HG03520 (cell line): ENCODE measurements around the gene USP28.
A peak's percentile ranks its signal among the peaks of the same experiment; 100 is the strongest.
"Not testable (repeated sequence)": the region's sequence is repeated elsewhere in the genome, so short reads cannot be mapped to it uniquely, and the experiment has no call there.

Experiments
- ATAC-seq: cut with Tn5 transposase; IDR thresholded peaks from one replicate; pipeline ENCODE4 v1.9.1; 2021; ENCODE audit warnings: mild to moderate bottlenecking, moderate library complexity; ENCODE audit not compliant: unreplicated experiment

USP28 gene, protein sequence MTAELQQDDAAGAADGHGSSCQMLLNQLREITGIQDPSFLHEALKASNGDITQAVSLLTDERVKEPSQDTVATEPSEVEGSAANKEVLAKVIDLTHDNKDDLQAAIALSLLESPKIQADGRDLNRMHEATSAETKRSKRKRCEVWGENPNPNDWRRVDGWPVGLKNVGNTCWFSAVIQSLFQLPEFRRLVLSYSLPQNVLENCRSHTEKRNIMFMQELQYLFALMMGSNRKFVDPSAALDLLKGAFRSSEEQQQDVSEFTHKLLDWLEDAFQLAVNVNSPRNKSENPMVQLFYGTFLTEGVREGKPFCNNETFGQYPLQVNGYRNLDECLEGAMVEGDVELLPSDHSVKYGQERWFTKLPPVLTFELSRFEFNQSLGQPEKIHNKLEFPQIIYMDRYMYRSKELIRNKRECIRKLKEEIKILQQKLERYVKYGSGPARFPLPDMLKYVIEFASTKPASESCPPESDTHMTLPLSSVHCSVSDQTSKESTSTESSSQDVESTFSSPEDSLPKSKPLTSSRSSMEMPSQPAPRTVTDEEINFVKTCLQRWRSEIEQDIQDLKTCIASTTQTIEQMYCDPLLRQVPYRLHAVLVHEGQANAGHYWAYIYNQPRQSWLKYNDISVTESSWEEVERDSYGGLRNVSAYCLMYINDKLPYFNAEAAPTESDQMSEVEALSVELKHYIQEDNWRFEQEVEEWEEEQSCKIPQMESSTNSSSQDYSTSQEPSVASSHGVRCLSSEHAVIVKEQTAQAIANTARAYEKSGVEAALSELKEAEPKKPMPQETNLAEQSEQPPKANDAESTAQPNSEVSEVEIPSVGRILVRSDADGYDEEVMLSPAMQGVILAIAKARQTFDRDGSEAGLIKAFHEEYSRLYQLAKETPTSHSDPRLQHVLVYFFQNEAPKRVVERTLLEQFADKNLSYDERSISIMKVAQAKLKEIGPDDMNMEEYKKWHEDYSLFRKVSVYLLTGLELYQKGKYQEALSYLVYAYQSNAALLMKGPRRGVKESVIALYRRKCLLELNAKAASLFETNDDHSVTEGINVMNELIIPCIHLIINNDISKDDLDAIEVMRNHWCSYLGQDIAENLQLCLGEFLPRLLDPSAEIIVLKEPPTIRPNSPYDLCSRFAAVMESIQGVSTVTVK

DNA sequence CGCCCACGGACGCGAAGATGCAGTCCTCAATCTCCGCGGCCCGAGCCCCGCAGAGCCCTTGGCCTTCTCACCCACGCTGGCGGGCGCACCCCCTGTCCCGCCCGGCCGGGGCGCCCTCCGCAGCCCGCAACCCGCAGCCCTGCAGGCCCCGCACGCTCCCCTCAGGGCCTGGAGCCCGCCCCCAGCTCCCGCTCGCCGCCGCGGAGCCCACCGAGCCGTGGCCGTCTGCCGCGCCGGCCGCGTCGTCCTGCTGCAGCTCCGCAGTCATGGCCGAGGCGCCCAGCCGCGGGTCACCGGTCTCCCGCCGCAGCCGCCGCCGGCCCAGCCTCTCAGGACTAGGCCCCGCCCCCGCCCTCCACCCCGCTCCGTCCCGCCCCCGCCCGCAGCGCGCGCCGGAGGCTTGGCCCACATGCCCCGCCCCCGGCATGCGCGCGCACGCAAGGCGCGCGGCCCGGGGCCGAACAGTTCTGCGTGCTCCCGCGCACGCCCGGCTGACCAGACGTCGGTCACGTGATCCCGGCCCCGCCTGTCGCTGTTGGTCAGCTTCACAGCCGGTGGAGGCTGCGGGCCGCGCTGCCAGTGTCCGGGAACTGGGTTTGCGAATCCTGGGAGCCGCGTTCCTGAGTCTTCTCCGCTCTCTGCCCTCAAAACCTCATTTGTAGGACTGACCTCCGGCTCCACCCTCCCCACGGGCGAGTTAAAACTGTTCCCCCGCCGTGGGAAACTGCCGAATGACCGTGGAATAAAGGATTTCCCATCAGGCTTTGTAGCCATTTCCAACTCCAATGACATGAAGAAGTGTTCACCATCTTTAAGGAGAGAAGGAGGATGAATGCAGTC lies at the start of gene USP28:
USP28 (minus strand) TSS at position 339 of the 840 bp plus-strand sequence; CDS start at position 268, 71 bp downstream.
- ATAC-seq = peak; percentile 79

DNA sequence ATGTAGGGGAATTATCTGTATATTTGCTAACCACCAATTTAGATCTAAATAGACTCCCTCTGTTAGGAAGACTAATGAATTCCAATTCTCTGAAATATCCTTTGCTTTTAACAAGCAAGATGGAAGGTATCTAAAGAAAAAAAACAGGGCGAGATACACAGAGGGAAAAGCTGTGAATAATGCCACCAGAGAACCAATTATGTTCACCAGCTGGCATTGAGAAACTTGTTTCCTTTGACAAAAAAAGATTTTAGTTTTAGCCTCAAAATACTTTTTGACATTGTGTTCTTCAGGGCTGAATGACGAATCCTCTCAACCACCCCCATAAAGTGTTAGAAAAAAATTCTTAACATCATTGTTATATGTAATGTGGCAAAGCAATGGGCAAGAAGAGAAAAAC lies 48.2 kb upstream of the USP28 start:
- no peak for ATAC-seq

DNA sequence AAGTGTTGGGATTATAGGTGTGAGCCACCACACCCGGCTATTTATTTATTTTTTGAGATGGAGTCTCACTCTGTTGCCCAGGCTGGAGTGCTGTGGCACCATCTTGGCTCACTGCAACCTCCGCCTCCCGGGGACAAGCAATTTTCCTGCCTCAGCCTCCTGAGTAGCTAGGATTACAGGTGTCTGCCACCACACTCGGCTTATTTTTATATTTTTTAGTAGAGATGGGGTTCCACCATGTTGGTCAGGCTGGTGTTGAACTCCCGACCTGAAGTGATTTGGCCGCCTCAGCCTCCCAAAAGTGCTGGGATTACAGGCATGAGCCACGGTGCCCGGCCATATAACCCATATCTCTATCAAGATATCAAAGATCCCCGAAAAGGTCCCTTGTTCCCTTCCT lies 36.1 kb upstream of the USP28 start:
- not testable (repeated sequence) for ATAC-seq

DNA sequence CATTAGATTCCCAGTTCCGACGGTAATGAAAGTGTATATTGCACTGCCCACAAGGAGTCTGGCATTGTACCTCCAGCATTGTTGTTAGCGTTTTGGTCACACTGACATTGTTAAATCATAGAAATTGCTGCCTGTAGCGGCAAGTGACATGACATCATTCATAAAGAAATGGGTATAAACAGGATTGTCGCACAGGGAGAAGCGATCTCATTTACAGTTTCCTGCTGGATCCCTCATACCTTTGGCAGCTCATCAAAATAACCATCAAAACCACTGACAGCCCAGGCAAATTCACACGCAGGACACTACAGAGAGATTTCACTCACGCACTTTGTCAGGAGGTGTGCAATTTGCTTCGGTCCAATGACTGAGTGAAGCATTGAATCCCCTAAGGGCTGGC lies 32.7 kb upstream of the USP28 start:
- ATAC-seq = no peak

DNA sequence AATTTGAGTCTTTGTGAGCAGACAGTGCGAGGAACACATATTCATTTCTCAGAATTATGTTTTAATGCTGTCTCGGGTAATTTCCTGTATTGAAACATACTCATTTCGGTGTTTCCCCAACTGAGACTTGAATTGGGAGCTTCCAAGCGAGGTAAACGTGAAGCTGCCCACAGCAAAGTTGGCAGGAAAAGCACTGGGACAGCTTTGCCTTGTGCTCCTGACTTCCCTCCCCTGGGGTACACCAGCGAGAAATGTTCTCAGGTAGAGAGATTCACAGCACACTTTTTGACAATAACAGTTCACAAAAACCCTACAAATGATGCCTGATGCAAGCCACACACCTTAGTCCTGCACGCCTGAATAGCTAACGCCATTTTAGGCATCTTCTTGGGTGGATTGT lies 32.3 kb upstream of the USP28 start:
- no peak for ATAC-seq

DNA sequence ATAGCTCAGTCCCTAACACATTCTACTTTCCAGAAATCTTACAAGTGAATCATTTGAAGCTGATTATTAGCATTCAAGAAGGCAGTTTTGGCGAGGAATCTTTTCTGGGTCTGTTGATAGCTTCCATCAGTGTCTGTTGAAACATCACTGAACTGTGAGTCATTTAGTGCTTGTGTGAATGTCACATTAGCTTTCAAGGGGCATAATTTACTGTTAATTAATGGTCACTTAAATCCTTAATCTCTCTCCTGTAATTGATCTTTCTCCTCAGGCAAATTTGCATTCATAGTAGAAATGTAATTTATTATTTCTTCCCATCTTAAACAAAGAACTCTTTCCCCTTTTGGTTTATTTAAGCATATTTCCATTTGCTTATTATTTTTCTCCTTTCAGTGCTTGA lies 31.8 kb upstream of the USP28 start:
- ATAC-seq = no peak

DNA sequence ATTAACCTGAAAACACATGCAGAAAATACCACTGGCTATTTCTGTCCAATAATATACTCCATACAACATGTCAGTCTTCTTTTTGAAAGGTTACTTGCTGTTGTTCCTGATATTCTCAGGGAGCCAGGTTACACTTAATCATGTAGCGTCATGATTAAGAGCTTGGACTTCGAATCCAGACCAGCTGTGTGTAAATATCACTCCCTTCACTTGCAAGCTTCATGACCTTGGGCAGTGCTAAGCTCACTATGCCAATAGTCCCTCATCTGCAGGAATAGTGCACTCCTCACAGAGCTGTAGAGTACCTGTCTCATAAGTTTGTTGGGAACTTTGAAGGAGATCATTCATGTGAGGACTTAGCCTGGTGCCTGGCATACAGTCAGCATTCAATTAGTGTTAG lies 31.1 kb upstream of the USP28 start:
- no peak for ATAC-seq

DNA sequence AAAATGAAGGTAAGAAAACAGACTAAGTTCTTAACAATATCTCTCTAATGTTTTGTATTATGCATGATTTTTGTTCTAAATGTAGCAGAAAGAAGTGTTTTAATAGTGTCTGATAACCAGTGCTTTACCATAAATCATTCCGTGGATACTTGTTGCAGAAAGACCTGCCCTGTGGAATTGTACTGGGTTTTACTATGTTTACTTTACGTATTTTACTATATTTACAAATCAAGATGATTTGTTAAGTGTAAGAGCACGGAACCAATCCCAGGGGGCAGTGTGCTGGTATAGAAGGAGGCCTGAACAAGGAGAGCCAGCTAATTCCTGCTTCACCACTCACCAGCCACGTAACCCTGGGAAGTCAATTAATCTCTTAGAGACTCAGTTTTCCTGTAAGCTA lies 30.7 kb upstream of the USP28 start:
- no peak for ATAC-seq

DNA sequence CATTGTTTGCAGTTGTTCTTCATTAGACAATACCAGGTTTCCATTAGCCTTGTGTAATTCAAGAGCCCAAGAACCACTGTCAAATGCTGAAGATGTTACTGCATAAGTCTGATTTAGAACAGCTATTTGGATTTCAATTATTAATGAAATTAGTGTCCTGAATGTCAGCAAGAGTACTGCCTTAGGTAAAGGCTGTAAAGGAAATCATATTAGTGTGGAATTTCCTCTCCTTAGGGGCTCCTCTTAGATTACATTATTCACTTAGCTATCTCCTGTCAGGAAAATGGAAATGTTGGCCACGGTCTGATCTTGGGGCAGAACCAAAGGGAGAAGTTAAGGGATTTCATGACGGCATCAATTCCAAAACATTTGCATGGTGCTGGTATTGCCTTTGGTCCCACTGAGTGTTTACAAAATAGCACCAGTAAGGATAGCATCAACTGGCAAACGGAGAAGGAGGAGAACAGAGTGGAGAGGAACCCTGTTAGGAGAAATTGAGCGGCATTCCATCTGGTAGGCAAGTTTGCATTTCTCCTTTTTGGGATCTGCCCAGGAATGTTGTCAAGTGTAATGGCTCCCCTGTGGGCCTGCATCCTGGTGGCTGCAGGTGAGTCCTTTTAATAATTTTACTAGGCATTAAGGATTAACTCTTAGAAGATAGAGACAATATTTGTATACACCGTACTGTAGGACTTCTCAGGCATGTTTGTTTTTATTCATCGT lies 29.2 kb upstream of the USP28 start, which contains the start of gene HTR3B:
HTR3B (plus strand) TSS at position 418 of the 723 bp plus-strand sequence; CDS start at position 556, 138 bp downstream.
- no peak for ATAC-seq

DNA sequence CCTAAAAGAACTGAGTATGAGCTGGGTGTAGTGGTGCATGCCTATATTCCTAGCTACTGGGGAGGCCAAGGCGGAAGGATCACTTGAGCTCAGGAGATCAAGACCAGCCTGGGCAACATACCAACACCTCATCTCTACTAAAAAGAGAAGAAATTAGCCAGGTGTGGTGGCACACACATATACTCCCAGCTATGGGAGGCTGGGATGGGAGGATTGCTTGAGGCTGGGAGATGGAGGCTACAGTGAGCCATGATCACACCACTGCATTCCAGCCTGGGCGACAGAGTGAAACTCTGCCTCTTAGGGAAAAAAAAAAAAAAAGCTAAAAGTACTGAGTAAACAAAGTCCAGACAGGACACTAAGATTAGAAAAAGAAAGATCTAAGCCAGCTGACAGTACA lies 25.8 kb upstream of the USP28 start:
- no peak for ATAC-seq

DNA sequence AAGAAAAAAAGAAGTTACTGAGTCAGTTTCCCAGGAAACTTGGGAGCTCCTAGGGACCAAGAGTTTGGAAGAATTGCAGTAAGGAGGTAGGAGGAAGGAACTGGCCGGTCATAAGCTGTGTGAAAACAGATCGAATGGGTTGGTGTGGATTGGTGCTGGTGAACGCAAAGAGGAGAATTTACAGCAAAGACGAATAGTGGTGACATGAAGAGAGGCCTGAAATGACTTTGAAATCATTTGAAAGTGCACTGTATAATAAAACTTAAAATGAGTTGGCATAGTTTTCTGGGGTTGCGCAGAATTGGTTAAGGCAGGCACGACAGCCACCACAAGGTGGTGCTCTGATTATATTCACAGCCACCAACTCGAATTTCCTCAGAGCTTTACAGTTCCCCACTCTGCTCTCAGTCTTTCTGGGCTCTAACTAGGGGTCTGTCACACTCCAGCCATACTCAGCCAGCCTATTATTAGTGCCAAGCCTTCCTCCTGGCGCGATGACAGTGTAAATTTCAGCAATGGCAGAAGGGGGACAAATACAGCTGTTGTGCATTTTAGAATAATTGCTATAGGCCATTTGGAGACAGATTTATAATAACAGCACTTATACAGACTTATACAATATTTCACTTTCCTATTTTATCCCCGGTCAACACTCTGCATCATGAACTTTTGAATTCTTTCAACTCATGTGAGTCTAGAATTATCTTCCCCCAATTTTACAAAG lies 20.9 kb upstream of the USP28 start:
- no peak for ATAC-seq

DNA sequence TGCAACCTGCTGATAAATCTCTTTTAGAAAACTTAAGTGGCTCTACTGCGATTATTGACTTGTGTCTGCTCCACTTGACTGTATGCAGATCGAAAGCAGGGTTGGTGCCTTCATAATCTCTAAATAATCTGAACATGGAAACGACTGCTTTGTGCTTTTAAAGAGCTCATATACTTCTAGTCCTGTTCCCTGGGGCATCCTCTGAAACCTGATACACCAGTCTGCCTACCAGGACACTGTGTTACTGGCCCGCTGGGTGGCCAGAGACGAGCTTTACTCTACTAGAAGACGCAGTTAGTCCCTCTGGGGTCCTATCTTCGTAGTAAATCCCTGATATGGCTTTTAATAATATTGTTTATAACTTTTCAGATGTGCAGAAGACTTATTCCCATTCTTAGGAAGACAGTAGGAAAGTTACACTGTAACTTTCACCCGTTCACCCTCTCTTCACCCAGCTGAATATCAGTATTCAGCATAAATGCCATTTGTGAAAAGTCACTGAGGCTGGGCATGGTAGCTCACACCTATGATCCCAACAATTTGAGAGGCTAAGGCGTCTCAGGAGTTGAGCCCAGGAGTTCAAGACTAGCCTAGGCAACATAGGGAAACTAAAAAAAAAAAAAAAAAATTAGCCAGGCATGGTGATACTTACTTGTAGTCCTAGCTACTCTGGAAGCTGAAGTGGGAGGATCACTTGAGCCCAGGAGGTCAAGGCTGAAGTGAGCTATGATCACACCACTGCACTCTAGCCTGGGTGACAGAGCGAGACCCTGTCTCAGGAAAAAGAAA lies 20.2 kb upstream of the USP28 start:
- ATAC-seq = no peak

DNA sequence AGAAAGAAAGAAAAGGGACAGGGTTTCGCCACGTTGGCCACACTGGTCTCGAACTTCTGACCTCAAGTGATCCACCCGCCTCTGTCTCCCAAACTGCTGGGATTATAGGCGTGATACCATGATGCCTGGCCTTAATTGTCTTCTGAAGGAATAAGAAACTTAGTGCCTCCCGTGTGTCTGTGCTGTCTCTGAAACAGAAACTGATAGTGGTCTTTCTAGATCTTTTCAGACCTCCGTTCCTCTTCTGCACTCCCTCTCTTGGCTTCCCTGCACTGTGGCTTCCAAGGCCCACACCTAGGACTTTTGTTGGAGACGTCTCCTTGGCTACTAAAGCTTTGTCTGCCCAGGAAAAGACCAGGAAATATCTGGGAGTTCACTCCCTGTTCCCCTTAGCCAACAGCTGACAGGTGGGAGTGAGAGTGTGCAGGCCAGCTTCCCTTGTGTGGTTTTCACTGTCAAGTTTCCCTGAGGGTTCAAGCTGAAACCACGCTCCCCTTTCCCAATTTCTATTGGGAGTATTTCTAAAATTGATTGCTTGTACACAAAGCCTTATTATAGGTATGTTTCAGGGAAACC lies 19.1 kb upstream of the USP28 start:
- ATAC-seq = no peak

DNA sequence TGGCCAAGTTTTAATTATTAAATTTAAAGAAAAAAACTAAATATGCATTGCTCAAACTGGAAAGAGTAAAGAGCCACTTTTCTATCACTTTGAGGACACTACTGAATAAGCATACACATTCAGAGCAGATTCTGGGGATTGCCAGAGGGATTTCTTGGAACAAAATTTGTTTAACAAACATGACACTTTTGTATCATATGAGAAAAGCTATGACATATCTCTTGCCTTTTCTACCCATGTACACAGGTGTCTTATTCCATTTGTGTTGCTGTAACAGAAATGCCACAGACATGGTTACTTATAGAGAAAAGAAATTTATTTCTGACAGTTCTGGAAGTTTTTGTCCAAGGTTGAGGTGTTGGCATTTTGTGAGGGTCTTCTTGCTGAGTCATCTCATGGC lies 13.5 kb upstream of the USP28 start:
- no peak for ATAC-seq

DNA sequence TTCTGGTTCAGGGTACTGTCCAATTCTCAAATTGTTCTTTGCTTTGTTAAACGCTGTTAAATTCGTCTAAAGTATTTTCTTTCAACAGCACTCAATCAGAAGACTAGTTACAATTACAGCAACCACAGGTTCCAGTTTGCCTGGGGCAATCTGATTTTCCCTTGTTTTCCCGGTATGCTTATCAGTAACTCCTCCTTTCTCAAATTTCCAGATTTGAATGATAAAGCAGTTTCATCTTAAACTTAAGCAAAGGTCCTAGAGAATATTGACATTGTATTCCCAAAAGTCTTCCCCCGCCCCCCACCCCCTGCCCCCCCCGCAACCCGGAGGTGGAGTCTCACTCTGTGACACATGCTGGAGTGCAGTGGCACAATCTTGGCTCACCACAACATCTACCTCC lies 10.5 kb upstream of the USP28 start:
- no peak for ATAC-seq

DNA sequence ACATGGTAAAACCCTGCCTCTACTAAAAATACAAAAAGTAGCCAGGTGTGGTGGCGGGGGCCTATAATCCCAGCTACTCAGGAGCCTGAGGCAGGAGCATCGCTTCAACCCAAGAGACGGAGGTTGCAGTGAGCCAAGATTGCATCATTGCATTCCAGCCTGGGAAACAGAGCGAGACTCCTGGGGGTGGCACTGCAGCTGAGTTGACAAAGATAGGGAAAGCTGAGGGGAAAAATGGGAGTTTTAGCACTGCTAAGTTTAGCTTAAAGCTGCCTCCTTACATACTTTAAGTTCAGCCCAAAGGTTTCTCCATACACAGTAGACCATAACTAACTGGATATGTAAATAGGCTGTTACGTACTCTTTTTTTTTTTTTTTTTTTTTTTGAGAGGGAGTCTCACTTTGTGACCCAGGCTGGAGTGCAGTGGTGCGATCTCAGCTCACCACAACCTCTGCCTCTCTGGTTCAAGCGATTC lies 9.0 kb upstream of the USP28 start:
- ATAC-seq = no peak

DNA sequence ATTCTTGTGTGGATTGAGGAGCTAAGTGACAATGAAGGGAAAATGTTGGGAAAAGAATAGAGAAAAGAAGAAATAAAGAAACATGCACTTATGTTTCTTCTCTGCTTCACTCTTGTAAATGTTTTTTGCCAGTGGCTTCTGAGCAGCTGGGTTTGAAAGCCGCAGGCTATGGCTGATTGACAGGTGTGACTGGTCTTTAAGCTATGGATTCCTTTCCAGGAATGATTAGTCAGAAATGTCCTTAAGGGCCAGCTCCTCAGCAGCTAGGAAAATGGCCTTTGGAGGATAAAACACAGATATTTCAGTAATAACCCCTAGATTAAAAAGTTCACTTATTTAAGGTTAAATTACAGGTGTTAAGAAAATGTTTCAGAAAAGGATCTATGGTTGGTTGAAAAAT lies 6.5 kb upstream of the USP28 start:
- ATAC-seq = no peak

DNA sequence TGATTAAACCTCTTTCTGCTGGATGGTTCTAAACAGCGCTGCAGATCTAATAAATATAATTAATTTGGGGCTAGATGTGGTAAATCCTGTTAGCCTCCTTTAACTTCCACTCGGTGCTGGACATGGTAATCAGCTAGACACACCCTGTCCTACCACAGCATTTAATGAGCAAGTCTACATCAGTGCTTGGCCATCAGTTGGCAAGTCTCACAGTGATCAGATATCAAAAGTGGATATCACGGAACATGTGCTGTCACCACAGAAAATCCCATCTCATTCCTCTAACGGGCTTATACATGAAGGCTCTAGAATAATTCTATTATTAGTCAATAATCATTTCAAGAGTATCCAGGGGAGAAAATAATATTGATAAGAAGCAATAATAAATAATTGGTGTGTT lies 5.6 kb upstream of the USP28 start:
- no peak for ATAC-seq
